Sigmoid colon (tissue), 4 donors: ENCODE data around the gene NANP.

ENCODE experiments used
- POLR2A ChIP-seq, 2 donors: fragments of 450-650 bp; IDR thresholded peaks; one replicate each; pipeline ENCODE4 v1.6.1; 2016; ENCODE audit warnings: antibody characterized with exemption in 2 of 2, mild to moderate bottlenecking in 2 of 2, moderate library complexity in 2 of 2
- POLR2AphosphoS5 ChIP-seq, 4 donors: sonication (generic); formaldehyde crosslinking; IDR thresholded peaks; one replicate each; pipeline ENCODE4 v1.6.1; 2017; ENCODE audit warnings: antibody characterized with exemption in 4 of 4
- TF ChIP-seq, protein P1 (sequence below), 4 experiments: fragments of 450-650 bp in 3 of 4; fragments of 200-600 bp in 1 of 4; IDR thresholded peaks; one replicate each; pipeline ENCODE4 v1.5.1; 2016 to 2019; ENCODE audit warnings: antibody characterized with exemption in 4 of 4, mild to moderate bottlenecking in 3 of 4, moderate library complexity in 2 of 4

DNA sequence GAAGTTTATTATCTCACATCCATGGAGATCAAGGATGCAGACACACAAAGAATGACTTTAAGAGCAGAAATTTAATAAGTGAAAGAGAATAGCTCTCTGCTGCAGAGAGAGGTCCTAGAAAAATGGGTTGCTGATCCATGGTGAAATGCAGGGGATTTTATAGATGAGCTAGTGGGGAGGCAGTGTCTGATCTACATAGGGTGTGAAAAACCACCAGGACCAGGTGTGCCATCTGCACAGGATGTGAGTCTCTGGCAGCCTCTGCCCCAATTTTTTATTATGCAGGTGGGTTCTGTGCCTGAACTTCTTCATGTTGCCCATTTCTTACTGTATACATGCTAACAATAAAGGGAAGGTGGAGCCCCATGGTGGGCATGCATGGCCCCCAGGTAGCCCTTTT lies 19.9 kb upstream of the NANP start:
- TF ChIP-seq, protein P1, sequence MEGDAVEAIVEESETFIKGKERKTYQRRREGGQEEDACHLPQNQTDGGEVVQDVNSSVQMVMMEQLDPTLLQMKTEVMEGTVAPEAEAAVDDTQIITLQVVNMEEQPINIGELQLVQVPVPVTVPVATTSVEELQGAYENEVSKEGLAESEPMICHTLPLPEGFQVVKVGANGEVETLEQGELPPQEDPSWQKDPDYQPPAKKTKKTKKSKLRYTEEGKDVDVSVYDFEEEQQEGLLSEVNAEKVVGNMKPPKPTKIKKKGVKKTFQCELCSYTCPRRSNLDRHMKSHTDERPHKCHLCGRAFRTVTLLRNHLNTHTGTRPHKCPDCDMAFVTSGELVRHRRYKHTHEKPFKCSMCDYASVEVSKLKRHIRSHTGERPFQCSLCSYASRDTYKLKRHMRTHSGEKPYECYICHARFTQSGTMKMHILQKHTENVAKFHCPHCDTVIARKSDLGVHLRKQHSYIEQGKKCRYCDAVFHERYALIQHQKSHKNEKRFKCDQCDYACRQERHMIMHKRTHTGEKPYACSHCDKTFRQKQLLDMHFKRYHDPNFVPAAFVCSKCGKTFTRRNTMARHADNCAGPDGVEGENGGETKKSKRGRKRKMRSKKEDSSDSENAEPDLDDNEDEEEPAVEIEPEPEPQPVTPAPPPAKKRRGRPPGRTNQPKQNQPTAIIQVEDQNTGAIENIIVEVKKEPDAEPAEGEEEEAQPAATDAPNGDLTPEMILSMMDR (IDR thresholded peaks at IDR 0.05) = no peak
- no peak for TF ChIP-seq POLR2A (IDR thresholded peaks at IDR 0.05)
- no peak for TF ChIP-seq POLR2AphosphoS5 (IDR thresholded peaks at IDR 0.05)
